ENCODE measurements around the gene FUZ.

DNA sequence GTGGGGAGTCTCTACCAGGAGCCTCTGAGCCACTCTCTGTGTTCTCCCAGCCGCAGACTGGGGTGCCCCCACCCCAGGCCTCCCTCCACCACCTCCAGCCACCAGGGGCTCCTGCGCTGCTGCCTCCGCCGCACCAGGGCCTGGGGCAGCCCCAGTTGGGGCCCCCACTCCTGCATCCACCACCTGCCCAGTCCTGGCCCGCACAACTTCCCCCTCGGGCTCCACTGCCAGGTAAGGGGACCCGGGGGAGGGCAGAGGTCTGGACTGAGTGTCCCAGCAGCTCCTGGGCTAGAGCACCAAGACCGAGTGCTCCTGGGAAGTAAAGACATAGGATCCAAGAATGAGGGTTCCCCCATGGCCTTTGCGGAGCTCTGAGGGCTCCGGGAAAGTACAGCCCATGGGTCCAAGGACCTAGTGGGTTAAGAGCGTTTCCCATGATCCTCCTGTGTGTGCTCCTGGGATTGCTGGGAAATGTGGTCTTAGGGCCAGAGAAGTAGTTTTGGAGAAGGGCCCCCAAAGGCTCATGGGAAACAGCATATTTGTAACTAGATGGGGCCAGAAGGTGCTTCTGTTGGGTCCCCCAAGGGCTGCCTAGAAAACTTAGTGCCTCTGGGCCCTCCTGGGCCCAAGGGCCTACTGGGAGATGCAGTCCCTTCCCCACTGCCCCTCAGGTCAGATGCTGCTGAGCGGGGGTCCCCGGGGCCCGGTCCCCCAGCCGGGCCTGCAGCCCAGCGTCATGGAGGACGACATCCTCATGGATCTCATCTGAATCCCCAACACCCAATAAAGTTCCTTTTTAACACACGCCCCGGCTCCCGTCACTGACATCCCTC is 23.3 kb upstream of the FUZ start:
- no peak for TF ChIP-seq YY1 (IDR thresholded peaks at IDR 0.05; ENCODE audit: insufficient read depth, insufficient read length)
- TF ChIP-seq ZNF274 (IDR thresholded peaks at IDR 0.05; ENCODE audit: low read depth, low read length) = no peak
